GM23338 (cell line): ENCODE results near the gene GSTK1. TPM values are rescaled to one million over a fixed set of nuclear protein-coding genes. Genes with fewer than 3 reads are reported as not detected.

ENCODE experiments used
- ATAC-seq: fragments of 200-7000 bp; cut with Tn5 transposase; 3 replicates; pipeline ENCODE4 v1.9.1; 2020
- DNase-seq: peaks from one replicate; pipeline ENCODE4 v3.0.0-alpha.2; 2015; ENCODE audit warnings: low spot score
- H2AFZ ChIP-seq: fragments of 200-600 bp; sonication (generic); 2 replicates; pipeline ENCODE4 v1.8.0; 2016; ENCODE audit warnings: antibody characterized with exemption, mild to moderate bottlenecking, moderate library complexity
- H3F3A ChIP-seq: fragments of 200-600 bp; sonication (generic); replicated peaks from 2 replicates; pipeline ENCODE4 v1.8.0; 2017; ENCODE audit warnings: antibody characterized with exemption, mixed run types, low read depth
- H3K27ac ChIP-seq: fragments of 200-600 bp; sonication (generic); 2 replicates; pipeline ENCODE4 v1.6.1; 2016; ENCODE audit warnings: low read depth
- H3K27me3 ChIP-seq: fragments of 200-600 bp; sonication (generic); 2 replicates; pipeline ENCODE4 v1.8.0; 2016; ENCODE audit warnings: mild to moderate bottlenecking, mixed run types, moderate library complexity; ENCODE audit not compliant: insufficient read depth
- H3K36me3 ChIP-seq: fragments of 200-600 bp; sonication (generic); 2 replicates; pipeline ENCODE4 v1.8.0; 2016; ENCODE audit warnings: mild to moderate bottlenecking; ENCODE audit not compliant: insufficient read depth
- H3K4me1 ChIP-seq: fragments of 200-600 bp; sonication (generic); 2 replicates; pipeline ENCODE4 v1.8.0; 2016; ENCODE audit warnings: mild to moderate bottlenecking, moderate library complexity; ENCODE audit not compliant: insufficient read depth
- H3K4me2 ChIP-seq: fragments of 200-600 bp; sonication (generic); 2 replicates; pipeline ENCODE4 v1.7.1; 2017; ENCODE audit warnings: mixed run types
- H3K4me3 ChIP-seq: fragments of 200-600 bp; sonication (generic); 2 replicates; pipeline ENCODE4 v1.6.1; 2016; ENCODE audit warnings: mixed run types
- H3K79me2 ChIP-seq: fragments of 200-600 bp; sonication (generic); replicated peaks from 2 replicates; pipeline ENCODE4 v1.8.0; 2017; ENCODE audit warnings: mild to moderate bottlenecking; ENCODE audit not compliant: insufficient read depth
- H3K9me2 ChIP-seq: fragments of 200-600 bp; sonication (generic); 2 replicates; pipeline ENCODE4 v1.8.0; 2017; ENCODE audit not compliant: insufficient read depth
- H4K20me1 ChIP-seq: fragments of 200-600 bp; sonication (generic); replicated peaks from 2 replicates; pipeline ENCODE4 v1.8.0; 2017; ENCODE audit warnings: mild to moderate bottlenecking; ENCODE audit not compliant: insufficient read depth
- H3K27ac Mint-ChIP-seq: 2 replicates; pipeline ENCODE4 v1.8.0; 2020; ENCODE audit warnings: inconsistent platforms, mild to moderate bottlenecking, moderate library complexity, mixed read lengths
- H3K27me3 Mint-ChIP-seq: 3 replicates; pipeline ENCODE4 v1.8.0; 2022; ENCODE audit warnings: low read depth, mild to moderate bottlenecking, moderate library complexity, mixed read lengths, inconsistent platforms; ENCODE audit not compliant: insufficient read depth, poor library complexity
- H3K36me3 Mint-ChIP-seq: 3 replicates; pipeline ENCODE4 v1.8.0; 2021; ENCODE audit warnings: low read depth, mild to moderate bottlenecking, inconsistent platforms, moderate library complexity, mixed read lengths
- H3K4me1 Mint-ChIP-seq: 3 replicates; pipeline ENCODE4 v1.8.0; 2020; ENCODE audit warnings: mild to moderate bottlenecking, inconsistent platforms, mixed read lengths
- H3K4me3 Mint-ChIP-seq: 3 replicates; pipeline ENCODE4 v1.8.0; 2021; ENCODE audit warnings: moderate library complexity, mild to moderate bottlenecking, inconsistent platforms, mixed read lengths
- H3K9me3 Mint-ChIP-seq: 3 replicates; pipeline ENCODE4 v1.8.0; 2020; ENCODE audit warnings: moderate library complexity, mild to moderate bottlenecking, inconsistent platforms, mixed read lengths
- CREB1 ChIP-seq: fragments of 250-450 bp; sonication (Bioruptor Pico); IDR thresholded peaks from 2 replicates; pipeline ENCODE4 v1.5.0; 2020; ENCODE audit warnings: low read depth, mild to moderate bottlenecking, moderate library complexity
- CTCF ChIP-seq, 2 experiments: fragments of 200-600 bp in 1 of 2; sonication (generic) in 1 of 2; conservative IDR thresholded peaks; 2 replicates each; pipeline versions ENCODE4 v1.5.1 to v1.6.1; 2016 to 2017; ENCODE audit warnings: antibody characterized with exemption in 2 of 2, low read depth in 2 of 2, mild to moderate bottlenecking in 2 of 2, moderate library complexity in 1 of 2
- ETS1 ChIP-seq: IDR thresholded peaks from 2 replicates; pipeline ENCODE4 v1.6.1; 2016; ENCODE audit warnings: antibody characterized with exemption
- EZH2 ChIP-seq: fragments of 200-600 bp; sonication (generic); IDR thresholded peaks from one replicate; pipeline ENCODE4 v1.8.0; 2017; ENCODE audit warnings: antibody characterized with exemption, mild to moderate bottlenecking, low read depth; ENCODE audit not compliant: unreplicated experiment
- EZH2phosphoT487 ChIP-seq: fragments of 200-600 bp; sonication (generic); IDR thresholded peaks from one replicate; pipeline ENCODE4 v1.8.1; 2018; ENCODE audit warnings: antibody characterized with exemption; ENCODE audit not compliant: unreplicated experiment
- JUNB ChIP-seq: IDR thresholded peaks from one replicate; pipeline ENCODE4 v1.6.1; 2016; ENCODE audit warnings: antibody characterized with exemption; ENCODE audit not compliant: unreplicated experiment
- NANOG ChIP-seq: IDR thresholded peaks from 2 replicates; pipeline ENCODE4 v1.6.1; 2016; ENCODE audit warnings: antibody characterized with exemption, borderline replicate concordance
- POLR2AphosphoS5 ChIP-seq: IDR thresholded peaks from 2 replicates; pipeline ENCODE4 v1.6.1; 2016; ENCODE audit warnings: antibody characterized with exemption, low read depth
- STAT1 ChIP-seq: IDR thresholded peaks from one replicate; pipeline ENCODE4 v1.6.1; 2016; ENCODE audit warnings: antibody characterized with exemption; ENCODE audit not compliant: unreplicated experiment
- ZNF114 ChIP-seq: fragments of 250-450 bp; sonication (Bioruptor Pico); IDR thresholded peaks from 2 replicates; pipeline ENCODE4 v1.5.0; 2020; ENCODE audit warnings: mild to moderate bottlenecking, moderate library complexity
- ZNF331 ChIP-seq: fragments of 250-450 bp; sonication (Bioruptor Pico); IDR thresholded peaks from 2 replicates; pipeline ENCODE4 v1.5.0; 2020; ENCODE audit warnings: low read depth, mild to moderate bottlenecking, moderate library complexity
- polyA plus RNA-seq: library from polyadenylated mRNA; unstranded; fragments of >200 nt; fragmentation: Nextera tagmentation; extraction: Ambion mirVana; gene quantifications from 2 replicates; pipeline ENCODE4 v1.2.1, GENCODE V29; 2016
- total RNA-seq: library from RNA; depleted of rRNA; stranded (reverse); fragments of >200 nt; shearing (Covaris generic); gene quantifications from 2 replicates; pipeline ENCODE4 v1.2.3, GENCODE V29; 2014
- TF ChIP-seq, protein P1 (sequence below): IDR thresholded peaks from one replicate; pipeline ENCODE4 v1.6.1; 2018; ENCODE audit warnings: antibody characterized with exemption; ENCODE audit not compliant: unreplicated experiment
- TF ChIP-seq, protein P2 (sequence below): fragments of 250-450 bp; sonication (Bioruptor Pico); IDR thresholded peaks from 2 replicates; pipeline ENCODE4 v1.5.0; 2020; ENCODE audit warnings: mild to moderate bottlenecking, moderate library complexity

The GSTK1 gene
- total and polyA plus RNA-seq, 2 experiments from 2014 or later, result 26.4 to 27.5 TPM

DNA sequence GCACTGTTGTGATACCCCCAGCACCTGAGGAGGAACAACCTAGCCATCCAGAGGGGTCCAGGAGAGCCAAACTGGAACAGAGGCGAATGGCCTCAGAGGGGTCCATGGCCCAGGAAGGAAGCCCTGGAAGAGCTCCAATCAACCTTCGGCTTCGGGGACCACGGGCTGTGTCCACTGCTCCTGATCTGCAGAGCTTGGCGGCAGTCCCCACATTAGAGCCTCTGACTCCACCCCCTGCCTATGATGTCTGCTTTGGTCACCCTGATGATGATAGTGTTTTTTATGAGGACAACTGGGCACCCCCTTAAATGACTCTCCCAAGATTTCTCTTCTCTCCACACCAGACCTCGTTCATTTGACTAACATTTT lies 23.3 kb downstream of the GSTK1 start:
- ATAC-seq (no peak), DNase-seq (no peak)
- peaks cover 42% of the 10 kb centered on the region for H3K4me1 ChIP-seq
- H3K27me3 ChIP-seq, result peaks cover 24% of the 10 kb centered on the region
- H3K27me3 Mint-ChIP-seq, result peaks cover 45% of the 10 kb centered on the region
- H3K4me1 Mint-ChIP-seq, result peaks cover 41% of the 10 kb centered on the region
- H3K4me3 Mint-ChIP-seq, result no peak overlapping the region
- peaks cover 29% of the 10 kb centered on the region for H3K79me2 ChIP-seq
- peaks cover 18% of the 10 kb centered on the region for H3K9me3 Mint-ChIP-seq
- peaks cover 6% of the 10 kb centered on the region; the same call in 1 of the 2 replicates for H3K9me2 ChIP-seq
- TF ChIP-seq NANOG, result no peak
- TF ChIP-seq POLR2AphosphoS5, result no peak
- TF ChIP-seq EZH2, result no peak
- TF ChIP-seq ZNF114, result no peak
- TF ChIP-seq CREB1, result no peak
- no peak for TF ChIP-seq EZH2phosphoT487
- TF ChIP-seq STAT1, result no peak
- no peak for TF ChIP-seq ZNF331 (CRISPR knock-in tag)
- TF ChIP-seq, protein P1, sequence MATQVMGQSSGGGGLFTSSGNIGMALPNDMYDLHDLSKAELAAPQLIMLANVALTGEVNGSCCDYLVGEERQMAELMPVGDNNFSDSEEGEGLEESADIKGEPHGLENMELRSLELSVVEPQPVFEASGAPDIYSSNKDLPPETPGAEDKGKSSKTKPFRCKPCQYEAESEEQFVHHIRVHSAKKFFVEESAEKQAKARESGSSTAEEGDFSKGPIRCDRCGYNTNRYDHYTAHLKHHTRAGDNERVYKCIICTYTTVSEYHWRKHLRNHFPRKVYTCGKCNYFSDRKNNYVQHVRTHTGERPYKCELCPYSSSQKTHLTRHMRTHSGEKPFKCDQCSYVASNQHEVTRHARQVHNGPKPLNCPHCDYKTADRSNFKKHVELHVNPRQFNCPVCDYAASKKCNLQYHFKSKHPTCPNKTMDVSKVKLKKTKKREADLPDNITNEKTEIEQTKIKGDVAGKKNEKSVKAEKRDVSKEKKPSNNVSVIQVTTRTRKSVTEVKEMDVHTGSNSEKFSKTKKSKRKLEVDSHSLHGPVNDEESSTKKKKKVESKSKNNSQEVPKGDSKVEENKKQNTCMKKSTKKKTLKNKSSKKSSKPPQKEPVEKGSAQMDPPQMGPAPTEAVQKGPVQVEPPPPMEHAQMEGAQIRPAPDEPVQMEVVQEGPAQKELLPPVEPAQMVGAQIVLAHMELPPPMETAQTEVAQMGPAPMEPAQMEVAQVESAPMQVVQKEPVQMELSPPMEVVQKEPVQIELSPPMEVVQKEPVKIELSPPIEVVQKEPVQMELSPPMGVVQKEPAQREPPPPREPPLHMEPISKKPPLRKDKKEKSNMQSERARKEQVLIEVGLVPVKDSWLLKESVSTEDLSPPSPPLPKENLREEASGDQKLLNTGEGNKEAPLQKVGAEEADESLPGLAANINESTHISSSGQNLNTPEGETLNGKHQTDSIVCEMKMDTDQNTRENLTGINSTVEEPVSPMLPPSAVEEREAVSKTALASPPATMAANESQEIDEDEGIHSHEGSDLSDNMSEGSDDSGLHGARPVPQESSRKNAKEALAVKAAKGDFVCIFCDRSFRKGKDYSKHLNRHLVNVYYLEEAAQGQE, result no peak
- no peak for TF ChIP-seq JUNB
- TF ChIP-seq ETS1, result no peak
- TF ChIP-seq, protein P2, sequence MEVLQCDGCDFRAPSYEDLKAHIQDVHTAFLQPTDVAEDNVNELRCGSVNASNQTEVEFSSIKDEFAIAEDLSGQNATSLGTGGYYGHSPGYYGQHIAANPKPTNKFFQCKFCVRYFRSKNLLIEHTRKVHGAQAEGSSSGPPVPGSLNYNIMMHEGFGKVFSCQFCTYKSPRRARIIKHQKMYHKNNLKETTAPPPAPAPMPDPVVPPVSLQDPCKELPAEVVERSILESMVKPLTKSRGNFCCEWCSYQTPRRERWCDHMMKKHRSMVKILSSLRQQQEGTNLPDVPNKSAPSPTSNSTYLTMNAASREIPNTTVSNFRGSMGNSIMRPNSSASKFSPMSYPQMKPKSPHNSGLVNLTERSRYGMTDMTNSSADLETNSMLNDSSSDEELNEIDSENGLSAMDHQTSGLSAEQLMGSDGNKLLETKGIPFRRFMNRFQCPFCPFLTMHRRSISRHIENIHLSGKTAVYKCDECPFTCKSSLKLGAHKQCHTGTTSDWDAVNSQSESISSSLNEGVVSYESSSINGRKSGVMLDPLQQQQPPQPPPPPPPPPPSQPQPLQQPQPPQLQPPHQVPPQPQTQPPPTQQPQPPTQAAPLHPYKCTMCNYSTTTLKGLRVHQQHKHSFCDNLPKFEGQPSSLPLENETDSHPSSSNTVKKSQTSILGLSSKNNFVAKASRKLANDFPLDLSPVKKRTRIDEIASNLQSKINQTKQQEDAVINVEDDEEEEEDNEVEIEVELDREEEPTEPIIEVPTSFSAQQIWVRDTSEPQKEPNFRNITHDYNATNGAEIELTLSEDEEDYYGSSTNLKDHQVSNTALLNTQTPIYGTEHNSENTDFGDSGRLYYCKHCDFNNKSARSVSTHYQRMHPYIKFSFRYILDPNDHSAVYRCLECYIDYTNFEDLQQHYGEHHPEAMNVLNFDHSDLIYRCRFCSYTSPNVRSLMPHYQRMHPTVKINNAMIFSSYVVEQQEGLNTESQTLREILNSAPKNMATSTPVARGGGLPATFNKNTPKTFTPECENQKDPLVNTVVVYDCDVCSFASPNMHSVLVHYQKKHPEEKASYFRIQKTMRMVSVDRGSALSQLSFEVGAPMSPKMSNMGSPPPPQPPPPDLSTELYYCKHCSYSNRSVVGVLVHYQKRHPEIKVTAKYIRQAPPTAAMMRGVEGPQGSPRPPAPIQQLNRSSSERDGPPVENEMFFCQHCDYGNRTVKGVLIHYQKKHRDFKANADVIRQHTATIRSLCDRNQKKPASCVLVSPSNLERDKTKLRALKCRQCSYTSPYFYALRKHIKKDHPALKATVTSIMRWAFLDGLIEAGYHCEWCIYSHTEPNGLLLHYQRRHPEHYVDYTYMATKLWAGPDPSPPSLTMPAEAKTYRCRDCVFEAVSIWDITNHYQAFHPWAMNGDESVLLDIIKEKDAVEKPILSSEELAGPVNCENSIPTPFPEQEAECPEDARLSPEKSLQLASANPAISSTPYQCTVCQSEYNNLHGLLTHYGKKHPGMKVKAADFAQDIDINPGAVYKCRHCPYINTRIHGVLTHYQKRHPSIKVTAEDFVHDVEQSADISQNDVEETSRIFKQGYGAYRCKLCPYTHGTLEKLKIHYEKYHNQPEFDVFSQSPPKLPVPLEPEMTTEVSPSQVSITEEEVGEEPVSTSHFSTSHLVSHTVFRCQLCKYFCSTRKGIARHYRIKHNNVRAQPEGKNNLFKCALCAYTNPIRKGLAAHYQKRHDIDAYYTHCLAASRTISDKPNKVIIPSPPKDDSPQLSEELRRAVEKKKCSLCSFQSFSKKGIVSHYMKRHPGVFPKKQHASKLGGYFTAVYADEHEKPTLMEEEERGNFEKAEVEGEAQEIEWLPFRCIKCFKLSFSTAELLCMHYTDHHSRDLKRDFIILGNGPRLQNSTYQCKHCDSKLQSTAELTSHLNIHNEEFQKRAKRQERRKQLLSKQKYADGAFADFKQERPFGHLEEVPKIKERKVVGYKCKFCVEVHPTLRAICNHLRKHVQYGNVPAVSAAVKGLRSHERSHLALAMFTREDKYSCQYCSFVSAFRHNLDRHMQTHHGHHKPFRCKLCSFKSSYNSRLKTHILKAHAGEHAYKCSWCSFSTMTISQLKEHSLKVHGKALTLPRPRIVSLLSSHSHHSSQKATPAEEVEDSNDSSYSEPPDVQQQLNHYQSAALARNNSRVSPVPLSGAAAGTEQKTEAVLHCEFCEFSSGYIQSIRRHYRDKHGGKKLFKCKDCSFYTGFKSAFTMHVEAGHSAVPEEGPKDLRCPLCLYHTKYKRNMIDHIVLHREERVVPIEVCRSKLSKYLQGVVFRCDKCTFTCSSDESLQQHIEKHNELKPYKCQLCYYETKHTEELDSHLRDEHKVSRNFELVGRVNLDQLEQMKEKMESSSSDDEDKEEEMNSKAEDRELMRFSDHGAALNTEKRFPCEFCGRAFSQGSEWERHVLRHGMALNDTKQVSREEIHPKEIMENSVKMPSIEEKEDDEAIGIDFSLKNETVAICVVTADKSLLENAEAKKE, result no peak
- TF ChIP-seq CTCF (conservative IDR thresholded peaks at IDR 0.05; ENCODE audit: low read depth in 2 of 2), result no peak
- peaks cover 9% of the 10 kb centered on the region; the same call in 1 of the 2 replicates for H3K36me3 ChIP-seq
- no peak overlapping the region for H3K4me3 ChIP-seq
- no peak overlapping the region for H3K27ac ChIP-seq
- no peak overlapping the region for H3K4me2 ChIP-seq
- no peak overlapping the region for H3K27ac Mint-ChIP-seq
- peaks cover 13% of the 10 kb centered on the region; the same call in 1 of the 2 replicates for H3F3A ChIP-seq
- H4K20me1 ChIP-seq, result peaks cover 14% of the 10 kb centered on the region; the same call in 1 of the 2 replicates
- H2AFZ ChIP-seq, result no peak overlapping the region
- H3K36me3 Mint-ChIP-seq, result peaks cover 38% of the 10 kb centered on the region
